ENCODE results near the gene PPP1R12C. TPM values are rescaled to one million over a fixed set of nuclear protein-coding genes. Genes with fewer than 3 reads are reported as not detected.
"Not testable (repeated sequence)": the region's sequence is repeated elsewhere in the genome, so short reads cannot be mapped to it uniquely, and the experiment has no call there.

PPP1R12C gene
- 10 to 100 TPM; 60.0 to 64.3 (median 64.1) TPM for polyA plus RNA-seq (ENCODE audit: insufficient read length in 3 of 3)

DNA sequence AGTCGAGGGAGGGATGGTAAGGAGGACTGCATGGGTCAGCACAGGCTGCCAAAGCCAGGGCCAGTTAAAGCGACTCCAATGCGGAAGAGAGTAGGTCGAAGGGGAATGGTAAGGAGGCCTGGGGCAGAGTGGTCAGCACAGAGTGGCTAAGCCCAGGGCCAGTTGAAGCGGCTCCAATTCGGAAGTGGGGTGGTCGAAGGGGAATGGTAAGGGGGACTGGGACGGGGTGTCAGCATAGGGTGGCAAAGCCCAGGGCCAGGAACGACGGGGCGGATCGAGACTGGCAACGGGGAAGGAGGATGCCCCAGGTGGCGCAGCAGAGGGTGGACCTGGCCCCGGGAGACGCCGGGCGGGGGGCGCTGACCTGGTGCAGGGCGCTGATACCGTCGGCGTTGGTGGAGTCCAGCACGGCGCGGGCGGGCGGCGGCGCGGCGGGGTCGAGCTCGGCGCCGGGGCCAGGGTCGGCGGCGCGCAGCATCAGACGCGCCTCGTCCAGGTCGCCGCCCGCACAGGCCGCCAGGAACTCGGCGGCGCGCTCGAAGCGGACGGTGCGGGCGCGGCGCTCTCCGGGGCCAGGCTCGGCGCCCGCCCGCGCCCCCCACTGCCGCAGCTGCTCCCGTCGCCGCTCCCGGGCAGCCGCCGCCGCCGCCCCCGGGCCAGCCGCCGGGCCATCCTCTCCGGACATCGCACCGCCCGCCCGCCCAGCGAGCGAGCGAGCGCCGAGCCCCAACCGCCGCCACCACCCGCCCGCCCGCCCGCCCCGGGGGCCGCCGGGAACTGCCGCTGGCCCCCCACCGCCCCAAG is at the start of gene PPP1R12C:
Gene PPP1R12C (minus strand): TSS at position 779 of the 804 bp plus-strand sequence. CDS start 94 bp downstream, at position 685.
- DNase-seq (ENCODE audit: low read depth in 3 of 3, low spot score in 2 of 3) = no peak

DNA sequence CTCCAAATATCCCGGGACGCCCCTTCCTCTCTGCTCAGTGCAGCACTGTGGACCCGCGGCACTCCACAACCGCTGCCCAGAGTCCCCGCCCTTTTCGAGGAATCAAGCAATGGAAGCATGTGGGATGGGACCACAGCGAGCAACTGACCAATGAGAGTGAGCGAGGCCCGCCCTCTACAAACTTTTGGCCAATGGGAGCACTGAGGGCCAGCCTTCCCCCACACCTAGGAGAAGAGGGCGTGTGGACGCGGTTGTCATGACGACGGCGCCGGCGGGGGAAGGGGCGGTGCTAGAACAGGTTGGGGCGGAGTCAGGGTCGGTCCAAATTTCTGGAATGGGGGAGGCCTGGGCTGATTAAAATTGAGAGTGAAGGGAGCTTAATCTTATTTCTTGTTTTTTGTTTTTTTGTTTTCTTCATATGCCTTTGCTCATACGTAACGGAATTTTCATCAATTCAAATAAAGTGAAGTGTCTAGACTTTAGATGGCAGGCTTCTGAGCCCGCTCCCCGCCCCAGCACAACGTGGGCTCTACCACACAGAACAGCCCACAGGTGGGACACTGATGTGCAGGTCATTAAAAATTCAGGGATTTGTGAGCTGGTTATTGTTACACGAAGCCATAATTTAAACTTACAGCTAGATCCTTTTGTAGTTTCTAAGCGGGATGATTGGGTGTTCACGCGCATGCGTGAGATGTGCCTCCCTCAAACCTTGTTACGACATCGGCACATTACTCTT is 49.3 kb upstream of the PPP1R12C start, which contains the start of gene DNAAF3:
Gene DNAAF3 (minus strand): TSS at position 84 of the 739 bp plus-strand sequence. CDS start 200 bp downstream, outside the sequence.
- DNase-seq (ENCODE audit: low read depth in 3 of 3, low spot score in 2 of 3) = peak; percentile 76 to 92 (median 83)

- no peak for DNase-seq (ENCODE audit: low read depth in 3 of 3, low spot score in 2 of 3)
Observed at GRCh38 chr19:55165952-55166529, 48.6 kb upstream of the PPP1R12C start.

- DNase-seq (ENCODE audit: low read depth in 3 of 3, low spot score in 2 of 3) = no peak
Observed at GRCh38 chr19:55161571-55162322, 44.3 kb upstream of the PPP1R12C start.

DNA sequence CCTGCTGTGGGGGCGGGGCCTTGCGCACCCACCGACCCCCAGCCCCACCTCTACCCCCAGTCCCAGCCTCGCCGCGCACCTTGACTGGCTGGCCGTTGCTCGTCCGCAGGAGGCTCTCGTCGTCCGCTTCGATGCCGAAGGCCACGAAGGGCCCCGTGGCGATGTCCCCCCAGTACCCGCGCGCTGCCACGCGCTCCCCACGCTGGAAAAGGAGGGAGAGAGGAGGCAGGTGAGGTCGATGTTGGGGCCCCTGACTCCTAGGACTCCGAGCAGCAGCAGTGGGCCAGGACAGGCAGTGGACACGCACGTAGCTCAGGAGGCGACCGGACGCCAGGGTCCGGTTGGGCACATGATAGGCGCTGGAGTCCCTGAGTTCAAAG is 43.5 kb upstream of the PPP1R12C start:
- DNase-seq (ENCODE audit: low read depth in 3 of 3, low spot score in 2 of 3) = no peak

- peak in 1 of 3 donors; percentile 62 for DNase-seq (ENCODE audit: low read depth in 3 of 3, low spot score in 2 of 3)
Observed at GRCh38 chr19:55160128-55160985, 42.9 kb upstream of the PPP1R12C start.

- no peak for DNase-seq (ENCODE audit: low read depth in 3 of 3, low spot score in 2 of 3)
Observed at GRCh38 chr19:55158848-55159749, 41.7 kb upstream of the PPP1R12C start.

DNA sequence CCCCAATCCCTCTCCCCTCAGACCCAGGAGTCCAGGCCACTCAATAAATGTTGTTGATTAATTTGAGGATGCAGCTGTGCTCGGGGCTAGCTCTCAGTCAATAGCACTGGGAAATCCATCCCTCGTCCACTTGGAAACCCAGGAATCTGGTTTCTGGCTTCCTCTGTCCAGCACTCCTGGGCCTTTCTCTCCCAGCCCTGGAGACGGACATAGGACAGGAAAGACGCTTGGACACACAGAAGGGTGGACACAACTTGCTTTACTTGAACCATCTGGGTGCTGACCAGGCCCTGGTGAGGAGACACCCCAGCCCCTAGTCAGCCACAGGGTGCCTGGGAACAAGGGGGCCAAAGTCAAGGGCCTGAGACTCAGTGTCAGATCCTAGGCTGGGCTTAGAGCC is 41.0 kb upstream of the PPP1R12C start:
- no peak for DNase-seq (ENCODE audit: low read depth in 3 of 3, low spot score in 2 of 3)

- DNase-seq (ENCODE audit: low read depth in 3 of 3, low spot score in 2 of 3) = no peak
Observed at GRCh38 chr19:55157064-55157908, 39.8 kb upstream of the PPP1R12C start, which contains the start of gene TNNI3. Gene TNNI3, minus strand, starts transcription at chr19:55157732. Its CDS starts 143 bp downstream, at chr19:55157589.

- DNase-seq (ENCODE audit: low read depth in 3 of 3, low spot score in 2 of 3) = no peak
Observed at GRCh38 chr19:55156202-55157063, 39.0 kb upstream of the PPP1R12C start.

DNA sequence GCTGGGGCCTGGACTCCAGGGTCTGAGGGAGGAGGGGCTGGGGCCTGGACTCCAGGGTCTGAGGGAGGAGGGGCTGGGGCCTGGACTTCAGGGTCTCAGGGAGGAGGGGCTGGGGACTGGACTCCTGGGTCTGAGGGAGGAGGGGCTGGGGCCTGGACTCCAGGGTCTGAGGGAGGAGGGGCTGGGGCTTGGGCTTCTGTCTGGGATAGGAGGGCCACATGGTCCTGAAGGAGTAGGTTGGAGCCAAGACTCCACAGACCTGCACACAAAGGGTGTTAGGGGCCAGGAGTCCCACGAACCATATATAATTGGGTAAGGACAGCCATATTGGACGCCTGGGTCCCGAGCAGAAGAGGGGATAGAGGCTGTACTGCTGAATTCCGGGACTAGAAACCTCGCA is 38.3 kb upstream of the PPP1R12C start:
- not testable (repeated sequence) for DNase-seq (ENCODE audit: low read depth in 3 of 3, low spot score in 2 of 3)

GRCh38 chr19:55153652-55154264 is 36.3 kb upstream of the PPP1R12C start:
- no peak for DNase-seq (ENCODE audit: low read depth in 3 of 3, low spot score in 2 of 3)

DNA sequence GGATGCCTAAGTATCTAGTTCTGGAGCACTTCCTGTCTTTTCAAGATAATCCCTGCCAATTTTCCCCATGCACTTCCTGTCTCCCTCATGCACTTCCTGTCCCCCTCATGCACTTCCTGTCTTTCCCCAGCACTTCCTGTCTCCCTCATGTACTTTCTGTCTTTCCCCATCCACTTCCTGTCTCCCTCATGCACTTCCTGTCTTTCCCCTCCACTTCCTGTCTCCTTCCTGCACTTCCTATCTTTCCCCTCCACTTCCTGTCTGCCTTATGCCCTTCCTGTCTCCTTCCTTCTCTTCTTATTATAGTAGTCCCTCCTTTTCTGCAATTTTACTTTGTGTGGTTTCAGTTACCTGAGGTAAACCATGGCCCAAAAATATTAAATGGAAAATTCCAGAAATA is 34.6 kb upstream of the PPP1R12C start:
- no peak for DNase-seq (ENCODE audit: low read depth in 3 of 3, low spot score in 2 of 3)

- DNase-seq (ENCODE audit: low read depth in 3 of 3, low spot score in 2 of 3) = no peak
Observed at GRCh38 chr19:55149078-55150003, 31.9 kb upstream of the PPP1R12C start, which contains the start of gene TNNT1. Gene TNNT1, minus strand, starts transcription at chr19:55149206. Its CDS starts 2,049 bp downstream, at chr19:55147157.
